Fibroblast of skin of back (primary cell): ENCODE results near the gene UNK.
"Not testable (repeated sequence)": the region's sequence is repeated elsewhere in the genome, so short reads cannot be mapped to it uniquely, and the experiment has no call there.

Source experiments
- DNase-seq: peaks from one replicate; pipeline ENCODE4 v3.0.0-alpha.2; 2013

The UNK gene

GRCh38 chr17:75839942-75840798 lies 55.6 kb downstream of the UNK start:
- no peak for DNase-seq

GRCh38 chr17:75840799-75841164 lies 56.2 kb downstream of the UNK start:
- DNase-seq = no peak

- no peak for DNase-seq
These were observed 57.8 kb downstream of the UNK start for GRCh38 chr17:75842411-75842810.

- DNase-seq = no peak
These were observed 58.5 kb downstream of the UNK start for GRCh38 chr17:75842963-75843576.

GRCh38 chr17:75843577-75844529 lies 59.2 kb downstream of the UNK start, which contains the start of gene UNC13D:
UNC13D (minus strand) TSS chr17:75844404; CDS start chr17:75844337, 67 bp downstream.
- DNase-seq = no peak

- DNase-seq = no peak
These were observed 60.0 kb downstream of the UNK start for GRCh38 chr17:75844530-75845057.

- DNase-seq = peak; percentile 76
These were observed 60.6 kb downstream of the UNK start for GRCh38 chr17:75845058-75845711.

- no peak for DNase-seq
These were observed 61.5 kb downstream of the UNK start for GRCh38 chr17:75845933-75846691.

GRCh38 chr17:75846692-75847613 lies 62.3 kb downstream of the UNK start:
- DNase-seq = no peak

- DNase-seq = no peak
These were observed 63.3 kb downstream of the UNK start for GRCh38 chr17:75847614-75848522.

GRCh38 chr17:75848523-75849278 lies 64.1 kb downstream of the UNK start:
- DNase-seq = no peak

GRCh38 chr17:75849279-75849646 lies 64.7 kb downstream of the UNK start:
- no peak for DNase-seq

GRCh38 chr17:75849724-75850123 lies 65.1 kb downstream of the UNK start:
- no peak for DNase-seq

- DNase-seq = no peak
These were observed 66.5 kb downstream of the UNK start for GRCh38 chr17:75850928-75851692.

GRCh38 chr17:75851693-75851991 lies 67.0 kb downstream of the UNK start:
- DNase-seq = not testable (repeated sequence)

GRCh38 chr17:75853433-75853832 lies 68.8 kb downstream of the UNK start:
- DNase-seq = peak; percentile 46

GRCh38 chr17:75854101-75854748 lies 69.6 kb downstream of the UNK start:
- DNase-seq = peak; percentile 75
